Measurements from ENCODE around the gene PHF12.

Gene PHF12

DNA sequence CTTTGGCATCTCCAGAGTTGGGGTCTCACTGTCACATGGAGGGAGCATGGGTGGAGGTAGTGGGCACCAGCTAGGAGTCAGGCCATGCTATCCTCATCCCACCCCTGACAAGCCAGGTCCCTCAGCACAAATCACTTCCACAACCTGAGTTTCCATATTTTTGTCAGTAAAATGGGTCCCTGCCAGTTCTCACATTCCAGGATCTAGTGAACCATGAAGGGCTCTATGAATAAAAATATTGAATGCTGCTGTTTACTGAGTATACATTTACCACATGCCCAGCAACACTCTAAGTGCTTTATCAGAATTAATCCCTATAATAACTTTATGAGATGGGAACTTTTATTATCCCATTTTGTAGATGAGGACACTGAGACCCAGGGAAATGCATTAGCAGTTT is 37.7 kb upstream of the PHF12 start:
- no peak overlapping the region for H2AFZ ChIP-seq (ENCODE audit: low read depth, low read length, severe bottlenecking)
- H3K4me3 ChIP-seq (ENCODE audit: insufficient read depth, low read length, poor library complexity, severe bottlenecking): no peak overlapping the region
- no peak overlapping the region for H3K4me2 ChIP-seq (ENCODE audit: low read depth, low read length, poor library complexity, severe bottlenecking)
- TF ChIP-seq EZH2phosphoT487 (conservative IDR thresholded peaks at IDR 0.05; ENCODE audit: low read length): no peak
- TF ChIP-seq, protein P1, sequence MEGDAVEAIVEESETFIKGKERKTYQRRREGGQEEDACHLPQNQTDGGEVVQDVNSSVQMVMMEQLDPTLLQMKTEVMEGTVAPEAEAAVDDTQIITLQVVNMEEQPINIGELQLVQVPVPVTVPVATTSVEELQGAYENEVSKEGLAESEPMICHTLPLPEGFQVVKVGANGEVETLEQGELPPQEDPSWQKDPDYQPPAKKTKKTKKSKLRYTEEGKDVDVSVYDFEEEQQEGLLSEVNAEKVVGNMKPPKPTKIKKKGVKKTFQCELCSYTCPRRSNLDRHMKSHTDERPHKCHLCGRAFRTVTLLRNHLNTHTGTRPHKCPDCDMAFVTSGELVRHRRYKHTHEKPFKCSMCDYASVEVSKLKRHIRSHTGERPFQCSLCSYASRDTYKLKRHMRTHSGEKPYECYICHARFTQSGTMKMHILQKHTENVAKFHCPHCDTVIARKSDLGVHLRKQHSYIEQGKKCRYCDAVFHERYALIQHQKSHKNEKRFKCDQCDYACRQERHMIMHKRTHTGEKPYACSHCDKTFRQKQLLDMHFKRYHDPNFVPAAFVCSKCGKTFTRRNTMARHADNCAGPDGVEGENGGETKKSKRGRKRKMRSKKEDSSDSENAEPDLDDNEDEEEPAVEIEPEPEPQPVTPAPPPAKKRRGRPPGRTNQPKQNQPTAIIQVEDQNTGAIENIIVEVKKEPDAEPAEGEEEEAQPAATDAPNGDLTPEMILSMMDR (IDR thresholded peaks at IDR 0.05; ENCODE audit: insufficient read depth, low read length, poor library complexity, severe bottlenecking): no peak
- H3K27me3 ChIP-seq (ENCODE audit: low read length): no peaks in the 10 kb centered on the region
- no peak overlapping the region for H3K27ac ChIP-seq (ENCODE audit: low read depth, low read length)
- H3K36me3 ChIP-seq (ENCODE audit: low read length): no peaks in the 10 kb centered on the region
- H3K79me2 ChIP-seq (ENCODE audit: insufficient read depth, low read length): no peaks in the 10 kb centered on the region
- H3K9me3 ChIP-seq (ENCODE audit: insufficient read depth, low read length): no peaks in the 10 kb centered on the region
- H3K9me2 ChIP-seq (replicated peaks; ENCODE audit: insufficient read depth, low read length): no peaks in the 10 kb centered on the region
- H3F3A ChIP-seq (ENCODE audit: insufficient read depth): no peaks in the 10 kb centered on the region
- no peaks in the 10 kb centered on the region for H4K20me1 ChIP-seq (ENCODE audit: low read depth, low read length)
- no peak overlapping the region for H3K9ac ChIP-seq (ENCODE audit: low read length)

DNA sequence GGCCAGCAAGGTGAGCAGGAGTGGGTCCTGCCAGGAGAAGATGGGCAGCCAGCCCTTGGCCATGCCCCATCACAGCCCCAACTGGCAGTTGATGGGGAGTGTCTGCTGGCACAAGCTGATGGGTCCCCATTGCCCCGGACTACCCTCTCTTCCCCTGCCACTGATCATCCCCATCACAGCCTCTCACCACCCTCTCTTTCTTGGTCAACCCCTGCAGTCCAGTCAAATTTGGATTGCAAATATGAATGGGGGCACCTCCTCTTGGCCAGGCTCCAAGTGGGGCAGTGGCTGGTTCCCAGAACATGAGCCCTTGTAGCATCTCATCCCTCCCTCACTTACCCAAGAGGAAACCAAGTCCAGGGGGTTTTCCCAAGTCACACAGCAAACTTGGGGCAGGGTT is 37.2 kb upstream of the PHF12 start:
- no peaks in the 10 kb centered on the region for H3K79me2 ChIP-seq (ENCODE audit: insufficient read depth, low read length)
- H3K4me3 ChIP-seq (ENCODE audit: insufficient read depth, low read length, poor library complexity, severe bottlenecking): no peak overlapping the region
- no peaks in the 10 kb centered on the region for H3K36me3 ChIP-seq (ENCODE audit: low read length)
- H3K27ac ChIP-seq (ENCODE audit: low read depth, low read length): no peak overlapping the region
- no peaks in the 10 kb centered on the region for H4K20me1 ChIP-seq (ENCODE audit: low read depth, low read length)
- no peaks in the 10 kb centered on the region for H3F3A ChIP-seq (ENCODE audit: insufficient read depth)
- no peaks in the 10 kb centered on the region for H3K27me3 ChIP-seq (ENCODE audit: low read length)
- H3K9ac ChIP-seq (ENCODE audit: low read length): no peak overlapping the region
- H2AFZ ChIP-seq (ENCODE audit: low read depth, low read length, severe bottlenecking): no peak overlapping the region
- no peaks in the 10 kb centered on the region for H3K9me2 ChIP-seq (replicated peaks; ENCODE audit: insufficient read depth, low read length)
- H3K4me2 ChIP-seq (ENCODE audit: low read depth, low read length, poor library complexity, severe bottlenecking): no peak overlapping the region
- TF ChIP-seq, protein P1 (IDR thresholded peaks at IDR 0.05; ENCODE audit: insufficient read depth, low read length, poor library complexity, severe bottlenecking): no peak
- no peak for TF ChIP-seq EZH2phosphoT487 (conservative IDR thresholded peaks at IDR 0.05; ENCODE audit: low read length)
- H3K9me3 ChIP-seq (ENCODE audit: insufficient read depth, low read length): no peaks in the 10 kb centered on the region

DNA sequence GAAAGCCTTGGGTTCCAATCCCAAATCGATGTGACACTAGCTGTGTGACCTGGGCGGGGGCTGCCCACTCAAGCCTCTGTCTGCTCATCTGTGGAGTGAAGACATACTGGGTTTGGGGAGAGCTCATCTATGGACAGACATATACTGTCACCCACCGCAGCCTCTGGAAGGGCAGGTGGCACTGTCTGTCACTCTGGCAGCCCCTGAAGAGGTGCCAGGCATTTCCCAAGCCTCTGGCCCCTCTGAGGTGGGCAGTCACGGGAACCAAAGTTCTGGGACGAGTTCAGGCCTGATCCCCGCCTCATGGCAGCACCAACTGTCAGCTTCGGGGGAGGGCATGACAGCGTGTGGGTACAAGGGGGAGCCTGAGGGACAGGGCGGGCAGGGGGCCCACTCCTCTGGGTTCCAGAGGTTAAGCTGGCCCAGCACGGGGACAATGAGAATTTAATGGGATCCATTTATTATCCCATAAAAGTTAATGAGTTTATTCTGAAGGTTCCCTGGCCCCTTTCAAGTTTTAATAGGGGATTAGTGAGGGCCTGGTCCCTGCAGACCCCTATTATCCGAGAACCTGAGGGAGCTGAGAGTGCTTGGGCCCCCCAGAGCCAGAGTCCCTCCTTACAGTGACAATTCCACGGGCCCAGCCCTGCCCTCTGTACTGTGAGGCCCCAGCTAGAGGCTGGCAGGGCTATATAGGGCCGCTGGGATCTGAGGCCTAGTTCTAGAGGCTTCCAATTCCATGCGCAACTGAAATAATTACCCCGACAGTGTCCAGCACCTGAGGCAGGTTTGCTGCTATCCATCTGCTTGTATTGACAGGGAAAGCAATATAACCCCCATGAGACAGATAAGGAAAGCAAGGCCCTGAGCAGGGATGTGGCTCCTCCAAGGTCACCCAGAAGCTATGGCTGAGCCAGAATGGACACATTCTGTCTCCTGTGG is 35.7 kb upstream of the PHF12 start:
- TF ChIP-seq, protein P1 (IDR thresholded peaks at IDR 0.05; ENCODE audit: insufficient read depth, low read length, poor library complexity, severe bottlenecking): no peak
- TF ChIP-seq EZH2phosphoT487 (conservative IDR thresholded peaks at IDR 0.05; ENCODE audit: low read length): no peak
- Histone ChIP-seq H4K20me1 (ENCODE audit: low read depth, low read length) (no peaks in the 10 kb centered on the region), H3K4me3 (ENCODE audit: insufficient read depth, low read length, poor library complexity, severe bottlenecking) (no peak overlapping the region), H3K4me2 (ENCODE audit: low read depth, low read length, poor library complexity, severe bottlenecking) (no peak overlapping the region), H3K9me2 (replicated peaks; ENCODE audit: insufficient read depth, low read length) (no peaks in the 10 kb centered on the region), H3K27ac (ENCODE audit: low read depth, low read length) (no peak overlapping the region), H2AFZ (ENCODE audit: low read depth, low read length, severe bottlenecking) (no peak overlapping the region), H3K36me3 (ENCODE audit: low read length) (no peaks in the 10 kb centered on the region), H3K9ac (ENCODE audit: low read length) (no peak overlapping the region), H3K79me2 (ENCODE audit: insufficient read depth, low read length) (no peaks in the 10 kb centered on the region), H3K27me3 (ENCODE audit: low read length) (no peaks in the 10 kb centered on the region), H3K9me3 (ENCODE audit: insufficient read depth, low read length) (no peaks in the 10 kb centered on the region), H3F3A (ENCODE audit: insufficient read depth) (no peaks in the 10 kb centered on the region)
